Esophagus muscularis mucosa (tissue), 4 donors: ENCODE results near the gene IQCK. TPM values are rescaled to one million over a fixed set of nuclear protein-coding genes. Genes with fewer than 3 reads are reported as not detected.

Source experiments
- DNase-seq: peaks from one replicate; pipeline ENCODE4 v3.0.0-alpha.2; 2017; ENCODE audit errors: extremely low spot score
- H3K27ac ChIP-seq, 4 donors: fragments of 200-600 bp; sonication (generic); replicated peaks in 1 of 4; 1 replicate in 3 of 4; 2 replicates in 1 of 4; pipeline ENCODE4 v1.5.1; 2016 to 2019; ENCODE audit warnings: mild to moderate bottlenecking in 1 of 4
- H3K27me3 ChIP-seq, 4 donors: fragments of 200-600 bp; sonication (generic); one replicate each; pipeline versions ENCODE4 v1.5.1 to v1.6.0; 2016 to 2019
- H3K36me3 ChIP-seq, 4 donors: fragments of 200-600 bp; sonication (generic); one replicate each; pipeline ENCODE4 v1.5.1; 2016 to 2019
- H3K4me1 ChIP-seq, 4 donors: fragments of 200-600 bp; sonication (generic); one replicate each; pipeline ENCODE4 v1.5.1; 2016 to 2019
- H3K4me3 ChIP-seq, 4 donors: fragments of 200-600 bp; sonication (generic); 1 replicate in 2 of 4; 2 replicates in 2 of 4; pipeline ENCODE4 v1.5.1; 2016 to 2019; ENCODE audit warnings: mild to moderate bottlenecking in 4 of 4, moderate library complexity in 1 of 4
- H3K9me3 ChIP-seq, 4 donors: fragments of 200-600 bp; sonication (generic); 1 replicate in 3 of 4; 2 replicates in 1 of 4; pipeline ENCODE4 v1.5.1; 2016 to 2019
- CTCF ChIP-seq, 3 experiments: fragments of 200-600 bp in 2 of 3; fragments of 450-650 bp in 1 of 3; sonication (generic) in 2 of 3; IDR thresholded peaks; one replicate each; pipeline ENCODE4 v1.5.1; 2017 to 2019; ENCODE audit warnings: antibody characterized with exemption in 3 of 3, mild to moderate bottlenecking in 2 of 3, moderate library complexity in 1 of 3
- EP300 ChIP-seq: sonication (generic); formaldehyde crosslinking; IDR thresholded peaks from one replicate; pipeline ENCODE4 v1.6.1; 2017; ENCODE audit warnings: antibody characterized with exemption
- POLR2A ChIP-seq: fragments of 450-650 bp; IDR thresholded peaks from one replicate; pipeline ENCODE4 v1.6.1; 2017; ENCODE audit warnings: antibody characterized with exemption, moderate library complexity, mild to moderate bottlenecking, low read depth
- POLR2AphosphoS5 ChIP-seq, 2 donors: sonication (generic); formaldehyde crosslinking; IDR thresholded peaks; one replicate each; pipeline ENCODE4 v1.6.1; 2017; ENCODE audit warnings: antibody characterized with exemption in 2 of 2
- WGBS: methylation state at CpG from one replicate; pipeline ENCODE4 v1.1.5; 2018; 5-methylcytosine and 5-hydroxymethylcytosine counted together
- intact Hi-C: fragments of 100-400 bp; cut with DNase I; formaldehyde crosslinking; loops from one replicate; pipeline ENCODE4 v1.15.1; 2023
- total RNA-seq, 4 donors: library from RNA; depleted of rRNA; stranded (reverse); fragments of >200 nt; gene quantifications; one replicate each; pipeline versions ENCODE4 v1.1.0 to v1.2.1, GENCODE V29; 2016

The IQCK gene
- total RNA-seq, 4 donors from 2014 or later, result 7.4 to 10.4 (median 8.6) TPM

- 82% methylated on average over 6 of the region's 6 CpGs for WGBS
- Histone ChIP-seq H3K9me3 (no peaks in the 10 kb centered on the region), H3K27me3 (no peaks in the 10 kb centered on the region), H3K27ac (no peak overlapping the region), H3K4me3 (no peak overlapping the region), H3K36me3 (no peaks in the 10 kb centered on the region), H3K4me1 (peaks cover 0 to 9% (median 5%) of the 10 kb centered on the region in 4 donors)
- intact Hi-C loops, result no loop called here
- TF ChIP-seq POLR2A (no peak), EP300 (no peak), CTCF (IDR thresholded peaks at IDR 0.05) (no peak), POLR2AphosphoS5 (IDR thresholded peaks at IDR 0.05) (no peak)
- DNase-seq, result no peak
Observed at GRCh38 chr16:19837331-19837980, 119.4 kb downstream of the IQCK start.

- no peaks in the 10 kb centered on the region for H3K36me3 ChIP-seq
- TF ChIP-seq EP300 (no peak), CTCF (IDR thresholded peaks at IDR 0.05) (no peak), POLR2A (no peak), POLR2AphosphoS5 (IDR thresholded peaks at IDR 0.05) (no peak)
- intact Hi-C loops, result no loop called here
- H3K4me1 ChIP-seq, result peaks cover 0 to 9% (median 5%) of the 10 kb centered on the region in 4 donors
- DNase-seq, result no peak
- no peak overlapping the region for H3K4me3 ChIP-seq
- no peaks in the 10 kb centered on the region for H3K27me3 ChIP-seq
- 84% methylated on average over 13 of the region's 13 CpGs for WGBS
- H3K9me3 ChIP-seq, result no peaks in the 10 kb centered on the region
- H3K27ac ChIP-seq, result no peak overlapping the region
Observed at GRCh38 chr16:19837984-19838707, 120.1 kb downstream of the IQCK start.

GRCh38 chr16:19840524-19841110 lies 122.5 kb downstream of the IQCK start:
- H3K27ac ChIP-seq, result no peak overlapping the region
- H3K4me1 ChIP-seq, result peaks cover 0 to 11% (median 9%) of the 10 kb centered on the region in 4 donors
- H3K36me3 ChIP-seq, result no peaks in the 10 kb centered on the region
- intact Hi-C loops, result no loop called here
- no peaks in the 10 kb centered on the region for H3K9me3 ChIP-seq
- TF ChIP-seq POLR2A (no peak), POLR2AphosphoS5 (IDR thresholded peaks at IDR 0.05) (no peak), EP300 (no peak), CTCF (IDR thresholded peaks at IDR 0.05) (no peak)
- WGBS, result 65% methylated on average over 3 of the region's 3 CpGs
- DNase-seq, result no peak
- H3K4me3 ChIP-seq, result no peak overlapping the region
- no peaks in the 10 kb centered on the region for H3K27me3 ChIP-seq

- no peak for DNase-seq
- no peaks in the 10 kb centered on the region for H3K36me3 ChIP-seq
- no peak overlapping the region for H3K4me3 ChIP-seq
- WGBS, result 62% methylated on average over 3 of the region's 3 CpGs
- no peak overlapping the region for H3K27ac ChIP-seq
- no peaks in the 10 kb centered on the region for H3K27me3 ChIP-seq
- H3K4me1 ChIP-seq, result peaks cover 0 to 8% (median 6%) of the 10 kb centered on the region in 4 donors
- intact Hi-C loops, result no loop called here
- no peaks in the 10 kb centered on the region for H3K9me3 ChIP-seq
- no peak for TF ChIP-seq CTCF (IDR thresholded peaks at IDR 0.05)
- no peak for TF ChIP-seq POLR2AphosphoS5 (IDR thresholded peaks at IDR 0.05)
- no peak for TF ChIP-seq POLR2A
- TF ChIP-seq EP300, result no peak
Observed at GRCh38 chr16:19841184-19841583, 123.1 kb downstream of the IQCK start.
